GM18526 (cell line): ENCODE results near the gene GPX1.

Experiments
- POLR2A ChIP-seq: IDR thresholded peaks from 3 replicates; pipeline ENCODE4 v1.6.1; 2011; ENCODE audit not compliant: insufficient read length; ENCODE audit errors: extremely low read depth

Gene GPX1

GRCh38 chr3:49327485-49327884 is 30.7 kb downstream of the GPX1 start:
- TF ChIP-seq POLR2A = no peak

GRCh38 chr3:49324768-49325167 is 33.4 kb downstream of the GPX1 start:
- no peak for TF ChIP-seq POLR2A

- TF ChIP-seq POLR2A = no peak
Measured at GRCh38 chr3:49316696-49317457, 41.3 kb downstream of the GPX1 start.

- no peak for TF ChIP-seq POLR2A
Measured at GRCh38 chr3:49313896-49314688, 44.1 kb downstream of the GPX1 start.

GRCh38 chr3:49311283-49311682 is 46.9 kb downstream of the GPX1 start:
- TF ChIP-seq POLR2A = no peak

DNA sequence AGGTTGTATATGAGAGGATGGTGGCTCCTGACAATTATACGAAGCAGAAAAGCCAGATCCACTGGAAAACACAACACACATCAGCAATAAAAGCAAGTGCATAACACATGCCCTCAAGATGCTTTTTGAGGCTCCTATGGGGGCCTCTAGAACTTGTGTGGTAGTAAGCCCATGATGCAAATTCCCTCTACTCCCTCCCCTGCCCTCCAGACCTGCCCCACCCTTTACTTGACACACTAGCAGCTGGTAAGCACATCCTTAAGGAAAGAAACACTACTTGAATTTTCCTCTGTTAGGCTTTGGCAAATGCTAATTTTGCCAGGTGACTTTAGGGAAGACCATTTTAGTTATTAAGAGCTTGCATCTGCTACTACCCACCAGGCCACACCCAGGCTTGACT is 47.5 kb downstream of the GPX1 start:
- no peak for TF ChIP-seq POLR2A
